DOHH2 (cell line): ENCODE measurements around the gene SALL4.

Experiments
- H3F3A ChIP-seq: fragments of 200-600 bp; sonication (generic), shearing (Covaris generic); 2 replicates; pipeline ENCODE4 v1.6.0; 2016; ENCODE audit warnings: antibody characterized with exemption, mild to moderate bottlenecking; ENCODE audit not compliant: control insufficient read depth, insufficient read depth
- H3K27ac ChIP-seq: fragments of 200-600 bp; sonication (generic); 2 replicates; pipeline ENCODE4 v1.5.1; 2014; ENCODE audit warnings: low read depth, mild to moderate bottlenecking, low read length, moderate library complexity
- H3K27me3 ChIP-seq: fragments of 200-600 bp; sonication (generic); 2 replicates; pipeline ENCODE4 v1.6.1; 2014; ENCODE audit warnings: mild to moderate bottlenecking, low read length, mixed read lengths; ENCODE audit not compliant: control insufficient read depth
- H3K36me3 ChIP-seq: fragments of 200-600 bp; sonication (generic); 2 replicates; pipeline ENCODE4 v1.6.1; 2014; ENCODE audit warnings: mild to moderate bottlenecking, low read length, moderate library complexity, mixed read lengths; ENCODE audit not compliant: control insufficient read depth
- H3K4me1 ChIP-seq: fragments of 200-600 bp; sonication (generic); 2 replicates; pipeline ENCODE4 v1.6.1; 2014; ENCODE audit warnings: mild to moderate bottlenecking, low read length, mixed read lengths; ENCODE audit not compliant: control insufficient read depth
- H3K4me2 ChIP-seq: fragments of 200-600 bp; sonication (generic); 2 replicates; pipeline ENCODE4 v1.6.0; 2014; ENCODE audit warnings: mild to moderate bottlenecking, low read length, moderate library complexity
- H3K4me3 ChIP-seq: fragments of 200-600 bp; sonication (generic); 2 replicates; pipeline ENCODE4 v1.5.1; 2014; ENCODE audit warnings: mild to moderate bottlenecking, low read length, mixed read lengths
- H3K79me2 ChIP-seq: fragments of 200-600 bp; sonication (generic); 2 replicates; pipeline ENCODE4 v1.6.1; 2014; ENCODE audit warnings: mild to moderate bottlenecking, low read length, mixed read lengths; ENCODE audit not compliant: control insufficient read depth
- H3K9me2 ChIP-seq: fragments of 200-600 bp; sonication (generic); replicated peaks from 2 replicates; pipeline ENCODE4 v1.6.1; 2014; ENCODE audit warnings: mild to moderate bottlenecking, low read length, mixed read lengths; ENCODE audit not compliant: control insufficient read depth
- H3K9me3 ChIP-seq: fragments of 200-600 bp; sonication (generic); 2 replicates; pipeline ENCODE4 v1.6.1; 2014; ENCODE audit warnings: antibody characterized with exemption, low read length, mixed read lengths; ENCODE audit not compliant: control insufficient read depth, insufficient read depth
- H4K20me1 ChIP-seq: fragments of 200-600 bp; sonication (generic); 2 replicates; pipeline ENCODE4 v1.6.0; 2014; ENCODE audit warnings: low read depth, mild to moderate bottlenecking, antibody characterized with exemption, low read length, moderate library complexity; ENCODE audit not compliant: control insufficient read depth, insufficient read depth
- EZH2phosphoT487 ChIP-seq: fragments of 200-600 bp; sonication (generic); IDR thresholded peaks from 2 replicates; pipeline ENCODE4 v1.6.1; 2017; ENCODE audit warnings: borderline replicate concordance, mild to moderate bottlenecking, antibody characterized with exemption, low read length, moderate library complexity, mixed read lengths
- TF ChIP-seq, protein P1 (sequence below): fragments of 200-600 bp; sonication (generic); IDR thresholded peaks from one replicate; pipeline ENCODE4 v1.5.1; 2014; ENCODE audit warnings: antibody characterized with exemption, mild to moderate bottlenecking, low read depth, low read length; ENCODE audit not compliant: poor library complexity, severe bottlenecking

Gene SALL4

DNA sequence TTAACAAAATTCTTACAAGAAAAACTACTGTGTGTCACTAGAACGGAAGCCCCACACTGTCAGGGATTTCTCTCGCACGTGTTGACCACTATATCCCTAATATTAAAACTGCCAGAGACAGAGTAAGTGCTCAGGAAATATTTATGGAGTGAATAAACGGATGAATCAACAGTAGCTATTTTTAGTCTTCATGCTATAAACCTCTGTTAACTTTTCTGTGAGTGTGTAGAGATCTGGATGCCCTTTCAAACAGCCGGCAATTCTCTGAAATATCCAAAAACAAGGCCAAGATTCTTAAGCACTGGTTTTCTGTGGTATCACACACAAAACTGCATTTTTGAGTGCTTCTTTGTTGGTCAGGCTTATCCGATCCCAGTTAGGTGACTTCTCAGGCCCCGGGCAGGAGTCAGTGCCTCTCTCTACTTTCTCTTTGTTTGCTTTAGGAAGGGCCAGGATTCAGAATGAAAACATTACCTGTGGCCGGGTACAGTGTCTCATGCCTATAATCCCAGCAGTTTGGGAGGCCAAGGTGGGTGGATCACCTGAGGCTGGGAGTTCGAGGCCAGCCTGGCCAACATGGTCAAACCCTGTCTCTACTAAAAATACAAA is 49.9 kb downstream of the SALL4 start:
- Histone ChIP-seq H3K9me2 (no peaks in the 10 kb centered on the region), H3K4me1 (no peaks in the 10 kb centered on the region), H3K36me3 (no peaks in the 10 kb centered on the region), H3F3A (no peaks in the 10 kb centered on the region), H3K27me3 (no peaks in the 10 kb centered on the region), H3K9me3 (no peaks in the 10 kb centered on the region), H4K20me1 (no peaks in the 10 kb centered on the region), H3K4me2 (no peak overlapping the region), H3K79me2 (no peaks in the 10 kb centered on the region; the same call in 1 of the 2 replicates), H3K27ac (no peak overlapping the region), H3K4me3 (no peak overlapping the region)
- TF ChIP-seq EZH2phosphoT487, result no peak
- TF ChIP-seq, protein P1, sequence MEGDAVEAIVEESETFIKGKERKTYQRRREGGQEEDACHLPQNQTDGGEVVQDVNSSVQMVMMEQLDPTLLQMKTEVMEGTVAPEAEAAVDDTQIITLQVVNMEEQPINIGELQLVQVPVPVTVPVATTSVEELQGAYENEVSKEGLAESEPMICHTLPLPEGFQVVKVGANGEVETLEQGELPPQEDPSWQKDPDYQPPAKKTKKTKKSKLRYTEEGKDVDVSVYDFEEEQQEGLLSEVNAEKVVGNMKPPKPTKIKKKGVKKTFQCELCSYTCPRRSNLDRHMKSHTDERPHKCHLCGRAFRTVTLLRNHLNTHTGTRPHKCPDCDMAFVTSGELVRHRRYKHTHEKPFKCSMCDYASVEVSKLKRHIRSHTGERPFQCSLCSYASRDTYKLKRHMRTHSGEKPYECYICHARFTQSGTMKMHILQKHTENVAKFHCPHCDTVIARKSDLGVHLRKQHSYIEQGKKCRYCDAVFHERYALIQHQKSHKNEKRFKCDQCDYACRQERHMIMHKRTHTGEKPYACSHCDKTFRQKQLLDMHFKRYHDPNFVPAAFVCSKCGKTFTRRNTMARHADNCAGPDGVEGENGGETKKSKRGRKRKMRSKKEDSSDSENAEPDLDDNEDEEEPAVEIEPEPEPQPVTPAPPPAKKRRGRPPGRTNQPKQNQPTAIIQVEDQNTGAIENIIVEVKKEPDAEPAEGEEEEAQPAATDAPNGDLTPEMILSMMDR, result no peak

DNA sequence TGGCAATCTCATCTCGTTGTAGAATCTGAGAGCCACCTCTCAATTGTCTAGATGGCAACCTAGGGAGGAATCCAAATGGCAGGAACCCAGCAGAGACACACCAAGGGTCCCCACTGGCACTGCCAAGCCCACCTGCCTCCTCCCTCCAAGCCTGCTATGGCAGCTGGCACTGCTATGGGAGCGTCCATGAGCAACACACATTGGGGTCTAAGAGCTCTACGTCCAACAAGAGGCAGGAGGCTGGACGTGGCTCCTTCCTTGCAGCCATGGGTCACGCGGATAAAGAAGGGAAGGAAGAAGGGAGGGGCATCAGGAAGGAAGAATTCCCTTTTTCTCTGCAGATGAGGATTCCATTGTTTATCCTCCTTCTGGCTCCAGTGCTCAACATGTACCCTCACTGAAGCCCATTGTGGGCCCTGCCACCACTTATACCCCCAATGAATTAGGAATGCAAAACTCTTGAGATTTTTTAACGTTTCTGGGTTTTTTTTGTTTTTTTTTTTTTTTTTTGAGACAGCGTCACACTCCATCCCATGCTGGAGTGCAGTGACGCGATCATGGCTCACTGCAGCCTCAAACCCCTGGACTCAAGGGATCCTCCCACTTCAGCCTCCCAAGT is 51.4 kb downstream of the SALL4 start:
- H3K4me1 ChIP-seq, result no peaks in the 10 kb centered on the region
- H4K20me1 ChIP-seq, result no peaks in the 10 kb centered on the region
- no peaks in the 10 kb centered on the region for H3F3A ChIP-seq
- no peak overlapping the region for H3K27ac ChIP-seq
- H3K4me3 ChIP-seq, result no peak overlapping the region
- no peaks in the 10 kb centered on the region for H3K9me2 ChIP-seq
- H3K4me2 ChIP-seq, result no peak overlapping the region
- no peaks in the 10 kb centered on the region for H3K36me3 ChIP-seq
- no peaks in the 10 kb centered on the region; the same call in 1 of the 2 replicates for H3K79me2 ChIP-seq
- TF ChIP-seq EZH2phosphoT487, result no peak
- TF ChIP-seq, protein P1, result no peak
- no peaks in the 10 kb centered on the region for H3K27me3 ChIP-seq
- H3K9me3 ChIP-seq, result no peaks in the 10 kb centered on the region

DNA sequence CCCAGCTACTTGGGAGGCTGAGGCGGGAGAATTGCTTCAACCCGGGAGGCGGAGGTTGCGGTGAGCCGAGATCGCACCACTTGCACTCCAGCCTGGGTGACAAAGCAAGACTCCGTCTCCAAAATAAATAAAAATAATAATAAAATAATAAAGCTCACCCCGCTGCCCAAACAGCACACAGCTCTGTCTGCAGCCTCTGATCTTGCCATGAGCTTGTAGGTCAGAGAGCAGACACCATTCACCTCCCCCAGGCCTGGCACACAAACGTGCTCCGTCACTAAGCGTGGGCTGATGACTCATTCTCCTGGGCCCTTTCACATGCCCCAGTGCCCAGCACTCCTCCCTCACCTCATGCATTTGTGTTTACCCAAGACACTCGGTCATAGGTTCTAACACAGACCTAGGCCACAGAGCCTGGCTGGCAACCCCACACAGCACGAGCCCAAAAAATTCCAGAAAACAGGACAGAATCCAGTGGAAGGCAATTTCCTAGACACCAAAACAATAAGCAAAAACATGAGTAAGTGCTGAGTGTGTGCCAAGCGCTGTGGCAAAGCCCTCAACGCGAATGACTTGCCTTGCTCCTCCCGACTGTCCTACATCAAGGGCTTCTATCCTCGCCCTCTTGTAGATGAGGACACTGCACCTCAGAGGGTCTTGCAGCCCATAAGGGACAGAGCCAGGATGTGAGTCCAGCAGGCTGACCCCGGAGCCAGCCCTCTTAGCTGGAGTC is 52.1 kb downstream of the SALL4 start:
- no peaks in the 10 kb centered on the region for H3K9me3 ChIP-seq
- H3F3A ChIP-seq, result no peaks in the 10 kb centered on the region
- H3K27me3 ChIP-seq, result no peaks in the 10 kb centered on the region
- H3K4me3 ChIP-seq, result no peak overlapping the region
- no peaks in the 10 kb centered on the region for H3K4me1 ChIP-seq
- H3K4me2 ChIP-seq, result no peak overlapping the region
- no peaks in the 10 kb centered on the region for H4K20me1 ChIP-seq
- no peaks in the 10 kb centered on the region for H3K36me3 ChIP-seq
- no peaks in the 10 kb centered on the region; the same call in 1 of the 2 replicates for H3K79me2 ChIP-seq
- TF ChIP-seq EZH2phosphoT487, result no peak
- TF ChIP-seq, protein P1, result no peak
- no peaks in the 10 kb centered on the region for H3K9me2 ChIP-seq
- H3K27ac ChIP-seq, result no peak overlapping the region
